Activated naive CD8-positive, alpha-beta T cell treated with anti-CD3 and anti-CD28 coated beads for 36 hours (primary cell): ENCODE results near the gene SRGAP1. TPM values are rescaled to one million over a fixed set of nuclear protein-coding genes. Genes with fewer than 3 reads are reported as not detected.

Experiments
- DNase-seq: peaks from one replicate; pipeline ENCODE4 v3.0.0; 2021
- H3K27ac Mint-ChIP-seq: one replicate; pipeline ENCODE4 v1.8.0; 2022; ENCODE audit warnings: mild to moderate bottlenecking, moderate library complexity, mixed read lengths
- H3K27me3 Mint-ChIP-seq: one replicate; pipeline ENCODE4 v1.8.0; 2022; ENCODE audit warnings: mild to moderate bottlenecking, mixed read lengths
- H3K36me3 Mint-ChIP-seq: one replicate; pipeline ENCODE4 v1.8.0; 2021; ENCODE audit warnings: mild to moderate bottlenecking, mixed read lengths
- H3K4me1 Mint-ChIP-seq: one replicate; pipeline ENCODE4 v1.8.0; 2021; ENCODE audit warnings: mixed read lengths
- H3K4me3 Mint-ChIP-seq: one replicate; pipeline ENCODE4 v1.8.0; 2022; ENCODE audit warnings: mild to moderate bottlenecking, moderate library complexity, mixed read lengths
- H3K9me3 Mint-ChIP-seq: one replicate; pipeline ENCODE4 v1.8.0; 2022; ENCODE audit warnings: mixed read lengths
- total RNA-seq, 2 experiments: library from RNA; stranded (reverse); gene quantifications; one replicate each; pipeline ENCODE4 v1.2.3, GENCODE V29; 2021

The SRGAP1 gene
- total RNA-seq, 2 experiments from 2014 or later: 0.02 to 0.18 TPM

DNA sequence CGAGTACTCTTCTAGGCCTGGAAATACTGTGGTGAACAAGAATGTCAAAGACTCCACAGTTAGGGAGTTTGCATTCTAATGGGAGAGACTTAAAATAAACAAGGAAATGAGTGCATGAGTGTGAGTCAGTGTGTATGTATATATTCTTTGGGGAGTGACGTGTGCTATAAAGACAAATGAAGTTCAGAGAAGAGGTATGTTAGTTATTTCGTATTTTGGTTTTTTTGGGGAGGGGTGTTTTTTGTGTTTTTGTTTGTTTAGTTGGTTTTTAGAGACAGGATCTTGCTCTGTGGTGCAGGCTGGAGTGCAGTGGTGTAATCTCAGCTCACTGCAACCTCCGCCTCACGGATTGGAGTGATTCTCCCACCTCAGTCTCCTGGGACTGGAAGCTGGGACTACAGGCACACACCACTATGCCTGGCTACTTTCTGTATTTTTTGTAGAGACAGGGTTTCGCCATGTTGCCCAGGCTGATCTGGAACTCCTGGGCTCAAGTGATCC is 74.3 kb downstream of the SRGAP1 start:
- no peaks in the 10 kb centered on the region for H3K36me3 Mint-ChIP-seq
- H3K4me3 Mint-ChIP-seq: no peak overlapping the region
- no peak overlapping the region for H3K27ac Mint-ChIP-seq
- H3K27me3 Mint-ChIP-seq: no peaks in the 10 kb centered on the region
- DNase-seq: no peak
- H3K4me1 Mint-ChIP-seq: no peaks in the 10 kb centered on the region
- H3K9me3 Mint-ChIP-seq: no peaks in the 10 kb centered on the region

DNA sequence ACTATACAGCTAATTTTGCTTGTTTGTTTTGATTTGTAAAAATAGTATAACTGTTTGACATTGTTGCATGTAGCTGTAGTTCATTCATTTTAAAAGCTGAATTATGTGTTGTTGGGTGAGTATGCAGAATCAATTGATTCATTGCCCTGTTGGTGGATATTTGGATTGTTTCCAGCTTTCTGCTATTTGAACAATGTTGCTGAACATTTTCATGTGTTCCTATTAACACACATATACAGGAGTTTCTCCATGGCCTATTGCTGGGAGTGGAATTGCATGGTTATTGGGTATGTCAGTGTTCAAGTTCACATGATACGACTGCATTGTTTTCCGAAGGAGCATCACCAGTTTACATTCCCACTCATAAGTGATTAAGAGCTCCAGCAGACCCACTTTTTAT is 75.3 kb downstream of the SRGAP1 start:
- no peaks in the 10 kb centered on the region for H3K9me3 Mint-ChIP-seq
- no peak overlapping the region for H3K4me3 Mint-ChIP-seq
- no peaks in the 10 kb centered on the region for H3K27me3 Mint-ChIP-seq
- no peak overlapping the region for H3K27ac Mint-ChIP-seq
- H3K4me1 Mint-ChIP-seq: no peaks in the 10 kb centered on the region
- no peaks in the 10 kb centered on the region for H3K36me3 Mint-ChIP-seq
- DNase-seq: no peak

GRCh38 chr12:63921157-63921556 is 76.7 kb downstream of the SRGAP1 start:
- Mint-ChIP-seq H3K4me1 (no peaks in the 10 kb centered on the region), H3K4me3 (no peak overlapping the region), H3K27me3 (no peaks in the 10 kb centered on the region), H3K9me3 (no peaks in the 10 kb centered on the region), H3K27ac (no peak overlapping the region), H3K36me3 (no peaks in the 10 kb centered on the region)
- DNase-seq: no peak

DNA sequence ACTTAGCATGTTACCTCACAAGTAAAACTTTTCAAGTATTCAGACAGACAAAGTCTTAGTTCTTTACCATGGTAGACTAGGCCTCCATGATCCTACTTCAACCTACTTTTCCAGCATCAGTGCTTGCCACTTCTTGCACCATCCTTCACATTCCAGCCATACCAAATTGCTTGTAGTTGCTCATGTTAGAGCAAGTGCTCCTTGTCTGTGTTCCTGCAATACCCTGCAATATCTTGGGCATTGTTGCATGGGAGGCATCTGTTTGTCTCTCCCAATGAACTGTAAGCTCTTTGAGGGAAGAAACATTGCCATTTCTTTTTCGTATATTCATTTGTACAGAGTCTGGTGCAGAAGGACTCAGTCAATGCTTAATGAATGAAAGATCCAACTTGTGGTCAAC is 78.0 kb downstream of the SRGAP1 start:
- no peak for DNase-seq
- Mint-ChIP-seq H3K36me3 (no peaks in the 10 kb centered on the region), H3K27ac (no peak overlapping the region), H3K9me3 (no peaks in the 10 kb centered on the region), H3K27me3 (peaks cover 5% of the 10 kb centered on the region), H3K4me3 (no peak overlapping the region), H3K4me1 (no peaks in the 10 kb centered on the region)

- no peaks in the 10 kb centered on the region for H3K36me3 Mint-ChIP-seq
- H3K27me3 Mint-ChIP-seq: peaks cover 6% of the 10 kb centered on the region
- no peaks in the 10 kb centered on the region for H3K9me3 Mint-ChIP-seq
- H3K4me1 Mint-ChIP-seq: no peaks in the 10 kb centered on the region
- DNase-seq: no peak
- H3K27ac Mint-ChIP-seq: no peak overlapping the region
- H3K4me3 Mint-ChIP-seq: no peak overlapping the region
Measured at GRCh38 chr12:63924781-63925180, 80.3 kb downstream of the SRGAP1 start.

- H3K27me3 Mint-ChIP-seq: peaks cover 20% of the 10 kb centered on the region
- H3K4me1 Mint-ChIP-seq: no peaks in the 10 kb centered on the region
- no peak for DNase-seq
- no peak overlapping the region for H3K27ac Mint-ChIP-seq
- no peaks in the 10 kb centered on the region for H3K36me3 Mint-ChIP-seq
- H3K4me3 Mint-ChIP-seq: no peak overlapping the region
- H3K9me3 Mint-ChIP-seq: no peaks in the 10 kb centered on the region
Measured at GRCh38 chr12:63927511-63927910, 83.0 kb downstream of the SRGAP1 start.

DNA sequence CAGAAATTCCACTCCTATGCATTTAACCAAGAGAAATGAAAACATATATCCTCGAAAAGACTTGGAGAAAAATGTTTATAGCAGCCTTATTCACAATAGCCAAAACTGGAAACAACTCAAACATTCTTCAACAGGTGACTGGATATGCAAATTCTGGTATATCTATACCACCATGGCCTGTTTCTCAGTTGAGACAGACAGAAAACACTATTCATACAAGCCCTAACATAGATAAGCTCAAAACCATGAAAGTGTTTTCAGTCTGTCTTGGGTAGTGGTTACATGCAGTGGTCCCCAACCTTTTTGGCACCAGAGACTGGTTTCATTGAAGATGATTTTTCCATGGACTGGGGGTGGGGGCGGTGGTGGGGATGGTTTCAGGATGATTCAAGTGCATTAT is 83.8 kb downstream of the SRGAP1 start:
- no peaks in the 10 kb centered on the region for H3K36me3 Mint-ChIP-seq
- DNase-seq: no peak
- H3K4me1 Mint-ChIP-seq: no peaks in the 10 kb centered on the region
- H3K27ac Mint-ChIP-seq: no peak overlapping the region
- no peaks in the 10 kb centered on the region for H3K9me3 Mint-ChIP-seq
- H3K27me3 Mint-ChIP-seq: peaks cover 20% of the 10 kb centered on the region
- H3K4me3 Mint-ChIP-seq: no peak overlapping the region

DNA sequence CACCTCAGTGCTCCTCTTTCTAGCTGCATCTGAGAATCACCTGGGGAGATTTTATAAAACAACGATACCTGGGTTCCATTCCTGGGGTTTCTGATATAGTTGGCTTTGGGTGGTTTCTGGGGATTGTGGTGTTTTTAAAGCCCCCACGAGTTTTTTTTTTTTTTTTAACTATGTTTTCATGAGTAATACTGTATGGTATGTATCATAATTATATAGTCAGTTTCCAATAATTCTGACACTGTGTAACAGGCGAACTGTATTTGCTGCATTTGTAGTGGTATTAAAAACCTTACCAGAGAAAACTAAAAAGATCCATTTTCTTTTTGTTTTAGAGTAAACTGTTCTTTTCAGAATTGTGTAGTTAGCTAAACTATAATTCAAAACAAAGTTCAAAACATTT is 84.9 kb downstream of the SRGAP1 start:
- Mint-ChIP-seq H3K27me3 (peaks cover 20% of the 10 kb centered on the region), H3K36me3 (no peaks in the 10 kb centered on the region), H3K27ac (no peak overlapping the region), H3K9me3 (no peaks in the 10 kb centered on the region), H3K4me1 (no peaks in the 10 kb centered on the region), H3K4me3 (no peak overlapping the region)
- no peak for DNase-seq

- no peaks in the 10 kb centered on the region for H3K36me3 Mint-ChIP-seq
- H3K4me3 Mint-ChIP-seq: no peak overlapping the region
- H3K9me3 Mint-ChIP-seq: no peaks in the 10 kb centered on the region
- H3K27ac Mint-ChIP-seq: no peak overlapping the region
- H3K4me1 Mint-ChIP-seq: no peaks in the 10 kb centered on the region
- H3K27me3 Mint-ChIP-seq: peaks cover 20% of the 10 kb centered on the region
- no peak for DNase-seq
Measured at GRCh38 chr12:63930971-63931370, 86.5 kb downstream of the SRGAP1 start.

GRCh38 chr12:63931703-63932102 is 87.2 kb downstream of the SRGAP1 start:
- no peak overlapping the region for H3K4me3 Mint-ChIP-seq
- no peak overlapping the region for H3K27ac Mint-ChIP-seq
- H3K27me3 Mint-ChIP-seq: peaks cover 20% of the 10 kb centered on the region
- no peaks in the 10 kb centered on the region for H3K9me3 Mint-ChIP-seq
- H3K36me3 Mint-ChIP-seq: no peaks in the 10 kb centered on the region
- H3K4me1 Mint-ChIP-seq: no peaks in the 10 kb centered on the region
- no peak for DNase-seq

GRCh38 chr12:63934936-63935335 is 90.4 kb downstream of the SRGAP1 start:
- H3K9me3 Mint-ChIP-seq: no peaks in the 10 kb centered on the region
- H3K27ac Mint-ChIP-seq: no peak overlapping the region
- H3K27me3 Mint-ChIP-seq: peaks cover 14% of the 10 kb centered on the region
- H3K36me3 Mint-ChIP-seq: no peaks in the 10 kb centered on the region
- H3K4me3 Mint-ChIP-seq: no peak overlapping the region
- no peaks in the 10 kb centered on the region for H3K4me1 Mint-ChIP-seq
- no peak for DNase-seq

GRCh38 chr12:63935361-63935760 is 90.9 kb downstream of the SRGAP1 start:
- Mint-ChIP-seq H3K36me3 (no peaks in the 10 kb centered on the region), H3K4me3 (no peak overlapping the region), H3K4me1 (no peaks in the 10 kb centered on the region), H3K27ac (no peak overlapping the region), H3K9me3 (no peaks in the 10 kb centered on the region), H3K27me3 (peaks cover 13% of the 10 kb centered on the region)
- no peak for DNase-seq

DNA sequence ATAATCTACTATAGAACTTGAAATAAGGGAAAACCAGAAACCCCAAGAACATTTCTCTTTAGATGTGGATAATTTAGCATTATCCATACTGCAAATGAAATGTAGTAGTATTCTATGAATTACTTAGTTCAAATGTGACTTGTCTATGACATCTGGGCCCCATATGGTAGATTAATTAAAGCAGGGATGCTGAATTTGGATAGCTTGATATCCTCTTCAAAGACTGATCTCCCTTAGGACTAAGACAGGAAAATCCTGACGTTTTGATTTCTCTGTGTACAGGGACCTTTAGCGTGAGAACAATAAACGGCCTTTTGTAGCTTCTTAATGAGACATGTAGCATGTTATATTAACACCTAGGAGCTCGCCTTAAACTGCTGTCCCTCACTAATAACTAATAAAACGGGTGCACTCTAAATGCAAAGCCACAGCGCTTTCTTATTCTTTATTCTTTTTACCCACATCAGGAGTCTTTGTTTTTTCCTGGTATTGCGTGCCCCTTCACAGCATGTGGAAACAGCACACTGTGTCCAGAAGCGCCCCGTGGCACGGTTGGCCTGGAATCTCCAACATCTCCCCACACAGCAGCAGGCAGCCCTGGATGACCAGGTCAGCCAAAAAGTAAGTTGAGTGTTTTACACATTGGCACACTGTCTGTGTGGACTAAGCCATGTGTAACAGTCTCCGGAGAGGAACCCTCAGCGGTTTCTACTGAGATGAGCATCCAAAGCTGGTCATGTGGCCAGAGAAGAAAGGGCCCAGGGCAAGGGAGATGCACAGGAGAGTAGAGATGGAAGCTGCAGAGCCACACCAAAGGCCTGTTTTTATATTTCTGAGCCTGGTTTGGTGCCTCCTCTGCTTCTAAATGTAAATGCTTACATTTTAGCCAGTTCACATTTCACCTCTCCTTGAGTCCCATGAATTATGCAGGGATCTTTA is 93.1 kb downstream of the SRGAP1 start:
- DNase-seq: no peak
- Mint-ChIP-seq H3K36me3 (no peaks in the 10 kb centered on the region), H3K9me3 (no peaks in the 10 kb centered on the region), H3K27me3 (no peaks in the 10 kb centered on the region), H3K4me1 (no peaks in the 10 kb centered on the region), H3K4me3 (no peak overlapping the region), H3K27ac (no peak overlapping the region)

DNA sequence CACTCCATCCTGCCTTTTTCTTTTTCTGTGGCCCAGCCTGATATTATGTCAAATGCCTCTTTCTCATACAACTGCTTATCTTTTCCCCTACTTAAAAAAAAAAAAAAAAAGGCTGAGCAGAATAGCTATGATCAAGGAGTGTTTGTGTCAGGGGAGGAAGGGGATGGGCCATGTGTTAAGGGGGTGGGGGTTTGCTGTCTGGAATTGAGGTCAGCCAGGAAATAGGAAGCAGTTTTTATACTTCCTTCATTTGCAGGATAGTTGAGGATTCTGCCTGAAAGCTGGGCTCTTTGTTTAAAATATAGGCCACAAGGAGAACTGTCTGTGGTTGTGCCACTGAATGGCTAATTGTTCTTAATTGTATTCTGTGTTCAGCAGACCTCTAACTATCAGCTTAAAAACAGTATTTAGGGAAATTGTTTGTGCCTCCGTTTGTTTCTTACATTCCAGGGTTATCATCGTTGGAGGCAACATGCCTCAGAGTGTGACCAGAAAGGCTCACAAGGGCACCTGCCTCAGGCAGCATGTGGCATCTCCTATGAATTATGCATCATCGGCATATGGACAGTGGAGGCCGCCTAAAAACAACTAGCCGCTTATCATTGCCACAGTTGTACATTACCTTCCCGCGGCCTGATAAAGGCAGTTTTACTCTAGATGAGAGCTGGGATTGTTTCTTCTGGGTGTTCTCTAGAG is 96.0 kb downstream of the SRGAP1 start:
- H3K4me1 Mint-ChIP-seq: no peaks in the 10 kb centered on the region
- H3K9me3 Mint-ChIP-seq: no peaks in the 10 kb centered on the region
- H3K27me3 Mint-ChIP-seq: no peaks in the 10 kb centered on the region
- H3K4me3 Mint-ChIP-seq: no peak overlapping the region
- no peak overlapping the region for H3K27ac Mint-ChIP-seq
- no peaks in the 10 kb centered on the region for H3K36me3 Mint-ChIP-seq
- no peak for DNase-seq

GRCh38 chr12:63941166-63941800 is 96.8 kb downstream of the SRGAP1 start:
- no peak for DNase-seq
- H3K27me3 Mint-ChIP-seq: no peaks in the 10 kb centered on the region
- no peak overlapping the region for H3K27ac Mint-ChIP-seq
- no peaks in the 10 kb centered on the region for H3K4me1 Mint-ChIP-seq
- no peak overlapping the region for H3K4me3 Mint-ChIP-seq
- no peaks in the 10 kb centered on the region for H3K36me3 Mint-ChIP-seq
- H3K9me3 Mint-ChIP-seq: no peaks in the 10 kb centered on the region
